Astrocyte (in vitro differentiated cells and primary cell): Measurements from ENCODE around the gene COA8.

ENCODE experiments used
- CTCF ChIP-seq: IDR thresholded peaks from 2 replicates; pipeline ENCODE4 v1.5.1; 2011; ENCODE audit warnings: low read depth, mild to moderate bottlenecking, inconsistent platforms, low read length, moderate library complexity; ENCODE audit not compliant: insufficient read depth
- EZH2 ChIP-seq: IDR thresholded peaks from 2 replicates; pipeline ENCODE4 v1.6.1; 2012; ENCODE audit warnings: mild to moderate bottlenecking, low read length, inconsistent platforms; ENCODE audit not compliant: insufficient read depth

GRCh38 chr14:103607822-103608221 lies 45.1 kb downstream of the COA8 start:
- TF ChIP-seq CTCF: no peak
- no peak for TF ChIP-seq EZH2
